OCI-LY3 (cell line): Measurements from ENCODE around the gene ETV6.

Experiments
- H2AFZ ChIP-seq: fragments of 200-600, 300-600 bp; shearing (Covaris generic); 2 replicates; pipeline ENCODE4 v1.6.0; 2014; ENCODE audit warnings: antibody characterized with exemption, low read depth, low read length
- H3K27ac ChIP-seq: fragments of 200-600, 300-600 bp; sonication (generic); 2 replicates; pipeline ENCODE4 v1.5.1; 2014; ENCODE audit warnings: mild to moderate bottlenecking, low read length, moderate library complexity, mixed read lengths
- H3K27me3 ChIP-seq: fragments of 200-600, 300-600 bp; sonication (generic); 2 replicates; pipeline ENCODE4 v1.6.1; 2014; ENCODE audit warnings: low read depth, low read length, mixed read lengths
- H3K36me3 ChIP-seq: fragments of 200-600, 300-600 bp; sonication (generic); replicated peaks from 2 replicates; pipeline ENCODE3; 2014; ENCODE audit warnings: low read depth, low read length, mixed read lengths
- H3K4me1 ChIP-seq: fragments of 300-600, 200-600 bp; sonication (generic); 2 replicates; pipeline ENCODE4 v1.6.1; 2014; ENCODE audit warnings: low read length, mixed read lengths
- H3K4me2 ChIP-seq: fragments of 200-600, 300-600 bp; sonication (generic); 2 replicates; pipeline ENCODE4 v1.6.1; 2014; ENCODE audit warnings: low read length, mixed read lengths
- H3K4me3 ChIP-seq: fragments of 300-600, 200-600 bp; sonication (generic); 2 replicates; pipeline ENCODE4 v1.5.1; 2014; ENCODE audit warnings: antibody characterized with exemption, mild to moderate bottlenecking, low read length, moderate library complexity
- H3K79me2 ChIP-seq: fragments of 300-600, 200-600 bp; shearing (Covaris generic); 2 replicates; pipeline ENCODE4 v1.6.1; 2014; ENCODE audit warnings: mild to moderate bottlenecking, low read length, mixed read lengths
- H3K9ac ChIP-seq: fragments of 300-600, 200-600 bp; shearing (Covaris generic); 2 replicates; pipeline ENCODE4 v1.6.0; 2014; ENCODE audit warnings: mild to moderate bottlenecking, low read length, moderate library complexity
- H3K9me3 ChIP-seq: fragments of 200-600, 300-600 bp; shearing (Covaris generic); 2 replicates; pipeline ENCODE4 v1.6.1; 2014; ENCODE audit warnings: low read length, mixed read lengths; ENCODE audit not compliant: insufficient read depth
- H4K20me1 ChIP-seq: fragments of 200-600, 300-600 bp; sonication (generic); 2 replicates; pipeline ENCODE4 v1.6.1; 2016; ENCODE audit warnings: low read length, mixed read lengths; ENCODE audit not compliant: insufficient read depth
- EZH2phosphoT487 ChIP-seq: fragments of 200-600 bp; shearing (Covaris generic); IDR thresholded peaks from 2 replicates; pipeline ENCODE4 v1.6.1; 2018; ENCODE audit warnings: antibody characterized with exemption, mixed run types, low read depth
- TF ChIP-seq, protein P1 (sequence below): fragments of 200-600, 300-600 bp; sonication (generic); IDR thresholded peaks from 2 replicates; pipeline ENCODE4 v1.5.1; 2014; ENCODE audit warnings: antibody characterized with exemption, low read length, low read depth

The ETV6 gene

DNA sequence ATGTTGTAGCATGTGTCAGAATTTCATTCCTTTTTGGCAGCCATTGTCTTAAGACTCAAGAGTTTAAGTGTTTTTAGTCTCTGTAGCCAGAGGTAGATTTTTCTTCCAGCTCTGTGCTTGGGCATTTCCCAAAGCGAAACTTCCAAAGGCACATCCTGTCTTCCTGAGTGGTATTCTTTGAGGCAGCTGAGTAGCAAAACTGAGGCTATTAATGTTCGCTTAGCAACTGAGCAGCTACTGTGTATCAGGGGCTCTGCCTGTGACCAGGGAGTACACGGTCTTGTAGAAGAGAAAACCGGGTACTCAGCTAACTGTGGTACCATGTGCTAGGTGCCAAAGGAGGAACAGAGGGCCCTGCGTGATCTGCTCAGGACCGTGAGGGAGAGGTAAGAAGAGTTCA is 52.0 kb downstream of the ETV6 start:
- Histone ChIP-seq H3K36me3 (peaks cover 7% of the 10 kb centered on the region), H3K9me3 (no peaks in the 10 kb centered on the region), H3K79me2 (peaks cover 93% of the 10 kb centered on the region), H4K20me1 (peaks cover 90% of the 10 kb centered on the region), H3K27ac (no peak overlapping the region), H3K4me1 (no peaks in the 10 kb centered on the region), H3K4me3 (no peak overlapping the region), H3K9ac (no peak overlapping the region), H2AFZ (no peak overlapping the region), H3K4me2 (no peak overlapping the region), H3K27me3 (no peaks in the 10 kb centered on the region)
- no peak for TF ChIP-seq EZH2phosphoT487
- TF ChIP-seq, protein P1, sequence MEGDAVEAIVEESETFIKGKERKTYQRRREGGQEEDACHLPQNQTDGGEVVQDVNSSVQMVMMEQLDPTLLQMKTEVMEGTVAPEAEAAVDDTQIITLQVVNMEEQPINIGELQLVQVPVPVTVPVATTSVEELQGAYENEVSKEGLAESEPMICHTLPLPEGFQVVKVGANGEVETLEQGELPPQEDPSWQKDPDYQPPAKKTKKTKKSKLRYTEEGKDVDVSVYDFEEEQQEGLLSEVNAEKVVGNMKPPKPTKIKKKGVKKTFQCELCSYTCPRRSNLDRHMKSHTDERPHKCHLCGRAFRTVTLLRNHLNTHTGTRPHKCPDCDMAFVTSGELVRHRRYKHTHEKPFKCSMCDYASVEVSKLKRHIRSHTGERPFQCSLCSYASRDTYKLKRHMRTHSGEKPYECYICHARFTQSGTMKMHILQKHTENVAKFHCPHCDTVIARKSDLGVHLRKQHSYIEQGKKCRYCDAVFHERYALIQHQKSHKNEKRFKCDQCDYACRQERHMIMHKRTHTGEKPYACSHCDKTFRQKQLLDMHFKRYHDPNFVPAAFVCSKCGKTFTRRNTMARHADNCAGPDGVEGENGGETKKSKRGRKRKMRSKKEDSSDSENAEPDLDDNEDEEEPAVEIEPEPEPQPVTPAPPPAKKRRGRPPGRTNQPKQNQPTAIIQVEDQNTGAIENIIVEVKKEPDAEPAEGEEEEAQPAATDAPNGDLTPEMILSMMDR = no peak

DNA sequence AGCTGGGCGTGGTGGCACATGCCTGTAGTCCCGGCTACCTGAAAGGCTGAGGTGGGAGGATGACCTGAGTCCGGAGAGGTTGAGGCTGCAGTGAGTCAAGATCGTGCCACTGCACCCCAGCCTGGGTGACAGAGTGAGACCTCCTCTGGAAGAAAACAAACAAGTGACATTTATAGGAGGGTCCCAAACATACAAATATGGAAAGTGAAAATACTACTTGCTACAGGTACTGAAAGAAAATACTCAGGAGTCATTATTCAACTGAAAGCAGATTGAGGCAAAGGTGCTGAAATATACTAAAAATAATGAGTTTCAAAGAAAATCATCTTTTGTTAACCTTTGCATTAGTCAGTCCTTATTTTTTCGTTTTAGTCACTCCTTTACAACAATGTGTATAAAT is 53.5 kb downstream of the ETV6 start:
- TF ChIP-seq, protein P1 = no peak
- TF ChIP-seq EZH2phosphoT487 = no peak
- Histone ChIP-seq H3K27ac (no peak overlapping the region), H3K9ac (no peak overlapping the region), H2AFZ (no peak overlapping the region), H3K9me3 (no peaks in the 10 kb centered on the region), H3K4me3 (no peak overlapping the region), H3K36me3 (no peaks in the 10 kb centered on the region), H3K4me2 (no peak overlapping the region), H3K4me1 (no peaks in the 10 kb centered on the region), H3K79me2 (peaks cover 93% of the 10 kb centered on the region), H4K20me1 (peaks cover 93% of the 10 kb centered on the region), H3K27me3 (no peaks in the 10 kb centered on the region)

DNA sequence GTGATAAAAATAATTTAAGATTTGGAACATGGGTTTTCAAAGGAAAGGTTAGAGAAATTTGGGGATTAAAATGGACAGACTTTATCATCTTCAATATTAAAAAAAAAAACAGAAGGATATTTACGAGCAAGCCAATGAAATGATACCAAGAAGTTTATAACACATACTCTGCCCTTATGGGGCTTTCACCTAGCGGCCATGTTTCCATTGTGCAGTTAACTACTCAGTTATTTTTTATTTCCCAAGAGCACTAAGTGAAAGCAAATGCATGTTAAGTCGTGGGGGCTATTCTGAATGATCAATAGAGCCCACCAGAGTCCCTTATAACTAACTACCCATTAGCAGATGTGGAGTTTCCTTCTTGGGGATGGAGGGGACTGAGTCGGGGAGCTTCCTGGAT is 53.9 kb downstream of the ETV6 start:
- TF ChIP-seq, protein P1 = no peak
- no peak for TF ChIP-seq EZH2phosphoT487
- Histone ChIP-seq H3K36me3 (no peaks in the 10 kb centered on the region), H2AFZ (no peak overlapping the region), H3K4me1 (no peaks in the 10 kb centered on the region), H3K9me3 (no peaks in the 10 kb centered on the region), H3K27ac (no peak overlapping the region), H4K20me1 (peaks cover 93% of the 10 kb centered on the region), H3K4me2 (no peak overlapping the region), H3K9ac (no peak overlapping the region), H3K4me3 (no peak overlapping the region), H3K27me3 (no peaks in the 10 kb centered on the region), H3K79me2 (peaks cover 93% of the 10 kb centered on the region)

DNA sequence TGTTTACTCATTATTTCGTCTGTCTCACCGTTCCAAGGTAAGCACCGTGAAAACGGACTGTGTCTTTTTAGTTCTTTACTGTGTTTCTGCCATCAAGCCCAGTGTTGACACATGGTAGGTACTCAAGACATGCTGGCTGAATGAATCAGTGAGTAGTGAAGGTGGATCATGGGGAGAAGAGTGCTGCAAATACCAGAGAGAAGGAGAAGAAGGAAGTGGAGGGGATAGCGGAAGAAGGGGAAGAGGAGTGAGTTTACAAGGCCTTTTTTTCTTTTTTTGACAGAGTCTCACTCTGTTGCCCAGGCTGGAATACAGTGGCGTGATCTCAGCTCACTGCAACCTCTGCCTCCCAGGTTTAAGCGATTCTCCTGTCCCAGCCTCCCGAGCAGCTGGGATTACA is 54.6 kb downstream of the ETV6 start:
- TF ChIP-seq, protein P1 = no peak
- no peak for TF ChIP-seq EZH2phosphoT487
- Histone ChIP-seq H3K36me3 (no peaks in the 10 kb centered on the region), H3K79me2 (peaks cover 93% of the 10 kb centered on the region)

More for the DNA sequence above, 54.6 kb downstream of the ETV6 start:
- no peak overlapping the region for H3K9ac ChIP-seq
- H2AFZ ChIP-seq = no peak overlapping the region
- H4K20me1 ChIP-seq = peaks cover 93% of the 10 kb centered on the region
- no peaks in the 10 kb centered on the region for H3K27me3 ChIP-seq
- H3K9me3 ChIP-seq = no peaks in the 10 kb centered on the region
- H3K4me3 ChIP-seq = no peak overlapping the region
- no peaks in the 10 kb centered on the region for H3K4me1 ChIP-seq
- H3K27ac ChIP-seq = no peak overlapping the region
- no peak overlapping the region for H3K4me2 ChIP-seq
